ENCODE results near the gene DSG2.

GRCh38 chr18:31548853-31549252, 50.9 kb downstream of the DSG2 start:
- TF ChIP-seq, protein P1, sequence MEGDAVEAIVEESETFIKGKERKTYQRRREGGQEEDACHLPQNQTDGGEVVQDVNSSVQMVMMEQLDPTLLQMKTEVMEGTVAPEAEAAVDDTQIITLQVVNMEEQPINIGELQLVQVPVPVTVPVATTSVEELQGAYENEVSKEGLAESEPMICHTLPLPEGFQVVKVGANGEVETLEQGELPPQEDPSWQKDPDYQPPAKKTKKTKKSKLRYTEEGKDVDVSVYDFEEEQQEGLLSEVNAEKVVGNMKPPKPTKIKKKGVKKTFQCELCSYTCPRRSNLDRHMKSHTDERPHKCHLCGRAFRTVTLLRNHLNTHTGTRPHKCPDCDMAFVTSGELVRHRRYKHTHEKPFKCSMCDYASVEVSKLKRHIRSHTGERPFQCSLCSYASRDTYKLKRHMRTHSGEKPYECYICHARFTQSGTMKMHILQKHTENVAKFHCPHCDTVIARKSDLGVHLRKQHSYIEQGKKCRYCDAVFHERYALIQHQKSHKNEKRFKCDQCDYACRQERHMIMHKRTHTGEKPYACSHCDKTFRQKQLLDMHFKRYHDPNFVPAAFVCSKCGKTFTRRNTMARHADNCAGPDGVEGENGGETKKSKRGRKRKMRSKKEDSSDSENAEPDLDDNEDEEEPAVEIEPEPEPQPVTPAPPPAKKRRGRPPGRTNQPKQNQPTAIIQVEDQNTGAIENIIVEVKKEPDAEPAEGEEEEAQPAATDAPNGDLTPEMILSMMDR (IDR thresholded peaks at IDR 0.05; ENCODE audit: poor library complexity, severe bottlenecking): no peak
- TF ChIP-seq RAD21 (conservative IDR thresholded peaks at IDR 0.05): no peak
- TF ChIP-seq, protein P2, sequence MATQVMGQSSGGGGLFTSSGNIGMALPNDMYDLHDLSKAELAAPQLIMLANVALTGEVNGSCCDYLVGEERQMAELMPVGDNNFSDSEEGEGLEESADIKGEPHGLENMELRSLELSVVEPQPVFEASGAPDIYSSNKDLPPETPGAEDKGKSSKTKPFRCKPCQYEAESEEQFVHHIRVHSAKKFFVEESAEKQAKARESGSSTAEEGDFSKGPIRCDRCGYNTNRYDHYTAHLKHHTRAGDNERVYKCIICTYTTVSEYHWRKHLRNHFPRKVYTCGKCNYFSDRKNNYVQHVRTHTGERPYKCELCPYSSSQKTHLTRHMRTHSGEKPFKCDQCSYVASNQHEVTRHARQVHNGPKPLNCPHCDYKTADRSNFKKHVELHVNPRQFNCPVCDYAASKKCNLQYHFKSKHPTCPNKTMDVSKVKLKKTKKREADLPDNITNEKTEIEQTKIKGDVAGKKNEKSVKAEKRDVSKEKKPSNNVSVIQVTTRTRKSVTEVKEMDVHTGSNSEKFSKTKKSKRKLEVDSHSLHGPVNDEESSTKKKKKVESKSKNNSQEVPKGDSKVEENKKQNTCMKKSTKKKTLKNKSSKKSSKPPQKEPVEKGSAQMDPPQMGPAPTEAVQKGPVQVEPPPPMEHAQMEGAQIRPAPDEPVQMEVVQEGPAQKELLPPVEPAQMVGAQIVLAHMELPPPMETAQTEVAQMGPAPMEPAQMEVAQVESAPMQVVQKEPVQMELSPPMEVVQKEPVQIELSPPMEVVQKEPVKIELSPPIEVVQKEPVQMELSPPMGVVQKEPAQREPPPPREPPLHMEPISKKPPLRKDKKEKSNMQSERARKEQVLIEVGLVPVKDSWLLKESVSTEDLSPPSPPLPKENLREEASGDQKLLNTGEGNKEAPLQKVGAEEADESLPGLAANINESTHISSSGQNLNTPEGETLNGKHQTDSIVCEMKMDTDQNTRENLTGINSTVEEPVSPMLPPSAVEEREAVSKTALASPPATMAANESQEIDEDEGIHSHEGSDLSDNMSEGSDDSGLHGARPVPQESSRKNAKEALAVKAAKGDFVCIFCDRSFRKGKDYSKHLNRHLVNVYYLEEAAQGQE (IDR thresholded peaks at IDR 0.05; ENCODE audit: borderline replicate concordance): no peak
- TF ChIP-seq POLR2AphosphoS5 (IDR thresholded peaks at IDR 0.05): no peak
- no peak for TF ChIP-seq EZH2 (IDR thresholded peaks at IDR 0.05; ENCODE audit: borderline replicate concordance, insufficient read depth, low read length, poor library complexity, severe bottlenecking)
- TF ChIP-seq SMC3 (conservative IDR thresholded peaks at IDR 0.05; ENCODE audit: poor library complexity): no peak
- no peak for TF ChIP-seq TAF1 (IDR thresholded peaks at IDR 0.05; ENCODE audit: low read depth)
